Fibroblast of mammary gland (primary cell): ENCODE results near the gene RAD9A.

Source experiments
- DNase-seq: peaks from one replicate; pipeline ENCODE4 v3.0.0-alpha.2; 2010; ENCODE audit warnings: low read depth
- H3K4me3 ChIP-seq: 2 replicates; pipeline ENCODE4 v1.5.1; 2011; ENCODE audit warnings: low read depth, mild to moderate bottlenecking, low read length, moderate library complexity; ENCODE audit not compliant: control insufficient read depth
- TF ChIP-seq, protein P1 (sequence below): conservative IDR thresholded peaks from 2 replicates; pipeline ENCODE4 v1.5.1; 2011; ENCODE audit warnings: low read depth, low read length, inconsistent platforms; ENCODE audit not compliant: control insufficient read depth, insufficient read depth

The RAD9A gene

DNA sequence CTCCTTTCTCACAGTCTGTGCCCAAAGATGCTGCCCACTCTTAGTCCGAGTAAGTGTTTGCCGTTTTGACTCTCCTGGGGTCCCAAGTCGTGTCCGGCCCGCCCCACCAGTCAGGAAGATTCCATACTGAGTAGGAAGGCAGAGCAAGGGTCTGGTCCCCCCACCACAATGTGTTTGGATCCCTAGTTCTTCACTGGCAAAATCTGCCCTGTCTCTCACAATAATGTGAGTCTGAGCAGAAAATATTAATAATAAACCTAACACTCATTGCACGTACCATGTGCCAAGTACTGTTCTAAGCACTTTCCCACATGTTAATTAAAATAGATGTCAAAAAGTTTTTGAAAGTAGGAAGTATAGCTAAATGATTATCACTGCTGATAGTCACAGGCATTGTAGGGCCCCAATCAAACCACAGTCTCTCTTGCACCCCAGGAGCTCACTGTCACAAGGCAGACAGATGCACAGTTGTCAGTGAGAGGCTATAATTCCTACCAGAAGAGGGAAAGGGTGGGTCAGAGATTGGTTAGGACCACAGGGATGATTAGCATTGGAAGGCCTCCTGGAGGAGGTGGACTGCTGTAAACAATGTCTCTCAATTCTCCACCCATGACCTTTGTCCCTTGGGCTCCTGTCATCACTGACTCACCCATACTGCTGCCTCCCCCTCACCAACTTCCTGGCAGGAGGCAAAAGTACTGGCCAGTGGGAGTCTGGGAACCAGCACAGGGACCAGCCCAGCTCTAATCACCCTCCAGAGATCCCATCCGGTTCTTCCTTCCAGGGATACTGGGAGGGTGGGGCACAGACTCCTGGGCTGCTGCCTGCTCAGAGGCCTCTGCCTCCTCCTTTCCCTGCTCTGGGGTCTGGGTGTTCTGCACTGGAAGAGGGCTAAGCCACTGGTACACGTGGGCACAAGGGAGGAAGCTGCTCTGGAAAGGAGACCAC is 37.4 kb upstream of the RAD9A start:
- TF ChIP-seq, protein P1, sequence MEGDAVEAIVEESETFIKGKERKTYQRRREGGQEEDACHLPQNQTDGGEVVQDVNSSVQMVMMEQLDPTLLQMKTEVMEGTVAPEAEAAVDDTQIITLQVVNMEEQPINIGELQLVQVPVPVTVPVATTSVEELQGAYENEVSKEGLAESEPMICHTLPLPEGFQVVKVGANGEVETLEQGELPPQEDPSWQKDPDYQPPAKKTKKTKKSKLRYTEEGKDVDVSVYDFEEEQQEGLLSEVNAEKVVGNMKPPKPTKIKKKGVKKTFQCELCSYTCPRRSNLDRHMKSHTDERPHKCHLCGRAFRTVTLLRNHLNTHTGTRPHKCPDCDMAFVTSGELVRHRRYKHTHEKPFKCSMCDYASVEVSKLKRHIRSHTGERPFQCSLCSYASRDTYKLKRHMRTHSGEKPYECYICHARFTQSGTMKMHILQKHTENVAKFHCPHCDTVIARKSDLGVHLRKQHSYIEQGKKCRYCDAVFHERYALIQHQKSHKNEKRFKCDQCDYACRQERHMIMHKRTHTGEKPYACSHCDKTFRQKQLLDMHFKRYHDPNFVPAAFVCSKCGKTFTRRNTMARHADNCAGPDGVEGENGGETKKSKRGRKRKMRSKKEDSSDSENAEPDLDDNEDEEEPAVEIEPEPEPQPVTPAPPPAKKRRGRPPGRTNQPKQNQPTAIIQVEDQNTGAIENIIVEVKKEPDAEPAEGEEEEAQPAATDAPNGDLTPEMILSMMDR, result peak; percentile 35
- peak; percentile 99 for DNase-seq
- H3K4me3 ChIP-seq, result peak overlapping the region; percentile 75

DNA sequence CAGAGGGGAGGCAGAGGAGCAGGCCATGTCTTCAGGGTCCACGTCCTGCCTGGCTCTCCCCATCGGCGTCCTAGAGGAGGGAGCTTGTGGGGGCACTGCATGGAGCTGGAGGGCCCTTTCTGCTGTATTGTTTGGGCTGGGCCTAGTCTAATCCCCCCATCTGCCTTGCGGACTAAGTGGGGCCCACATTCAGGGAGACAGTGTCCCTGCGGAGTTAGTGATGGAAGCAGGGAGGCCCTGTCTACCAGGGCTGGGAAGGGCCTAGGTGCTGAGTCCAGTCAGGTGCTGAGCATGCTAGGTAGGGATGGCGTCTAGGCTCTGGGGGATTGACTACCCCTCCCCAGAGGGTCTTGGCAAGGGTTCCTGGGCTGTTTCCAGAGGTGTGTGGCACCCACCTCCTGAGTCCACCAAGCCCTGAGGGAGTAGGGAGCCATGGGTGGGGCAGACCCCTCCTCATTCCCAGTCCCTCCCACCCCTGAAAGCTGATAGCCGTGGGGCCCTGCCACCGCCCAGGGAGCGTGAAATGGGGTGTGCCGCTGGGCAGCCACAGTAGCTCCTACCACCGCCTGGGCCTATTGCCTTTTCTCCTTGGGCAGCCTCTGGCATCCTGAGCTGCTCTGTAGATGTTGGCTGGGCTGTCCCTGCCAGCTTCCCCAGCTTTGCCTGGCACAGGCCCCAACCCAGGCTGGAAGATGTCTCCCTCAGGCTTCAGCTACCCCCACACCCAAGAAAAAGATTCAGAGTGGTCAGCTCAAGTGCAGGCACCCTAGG is 36.6 kb upstream of the RAD9A start:
- H3K4me3 ChIP-seq, result no peak overlapping the region
- TF ChIP-seq, protein P1, result no peak
- no peak for DNase-seq

DNA sequence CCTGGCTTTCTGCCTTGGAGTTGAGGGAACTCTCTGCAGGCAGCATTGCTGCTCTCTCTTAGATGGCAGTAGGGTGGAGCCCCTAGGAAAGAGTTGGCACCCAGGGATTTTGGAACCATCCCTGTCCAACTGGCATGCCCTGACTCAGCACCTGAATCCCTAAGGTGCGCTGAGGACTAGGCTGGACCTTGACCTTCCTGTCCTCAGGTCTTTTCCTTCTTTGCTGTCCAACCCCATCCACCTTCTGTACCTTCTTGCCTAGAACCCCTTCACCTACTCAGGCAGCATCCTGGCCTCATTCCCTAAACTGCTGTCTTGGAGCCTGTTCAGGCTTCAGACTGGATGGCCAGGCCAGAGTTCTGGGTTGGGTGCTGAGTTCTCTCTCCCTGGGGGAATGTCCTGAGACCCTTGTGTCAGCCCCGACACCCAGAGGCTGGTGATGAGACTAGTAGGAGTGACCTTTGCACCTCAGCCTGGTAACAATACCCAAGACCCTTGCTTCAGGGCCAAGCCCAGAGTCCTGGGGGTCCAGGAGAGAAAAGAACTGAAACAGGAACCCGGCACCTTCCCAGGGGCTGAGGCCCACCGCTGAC is 35.9 kb upstream of the RAD9A start:
- TF ChIP-seq, protein P1, result no peak
- DNase-seq, result no peak
- no peak overlapping the region for H3K4me3 ChIP-seq

DNA sequence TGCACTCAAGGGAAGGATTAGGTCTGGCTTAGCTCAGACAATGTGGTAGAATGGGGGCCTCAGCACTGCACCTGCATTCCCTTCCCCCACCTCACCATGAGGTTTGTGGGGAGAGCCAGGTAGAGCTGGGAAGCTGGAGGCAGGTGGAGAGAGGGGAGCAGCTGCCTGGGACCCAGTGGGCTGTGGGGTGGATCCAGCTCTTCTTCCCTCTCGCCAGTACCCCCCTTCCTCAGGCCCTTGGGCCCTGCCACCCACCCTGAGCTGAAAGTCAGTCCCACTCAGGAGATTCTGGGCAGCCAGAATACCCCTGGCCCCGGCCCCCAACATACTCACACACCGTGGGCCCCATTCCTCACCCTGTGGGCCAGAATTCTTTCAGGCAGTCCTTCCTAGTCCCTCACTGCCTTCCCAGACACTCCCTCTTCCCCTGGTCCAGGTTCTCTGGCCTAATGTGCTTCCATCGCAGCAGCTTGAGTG is 35.4 kb upstream of the RAD9A start:
- DNase-seq, result no peak
- TF ChIP-seq, protein P1, result no peak
- H3K4me3 ChIP-seq, result no peak overlapping the region

DNA sequence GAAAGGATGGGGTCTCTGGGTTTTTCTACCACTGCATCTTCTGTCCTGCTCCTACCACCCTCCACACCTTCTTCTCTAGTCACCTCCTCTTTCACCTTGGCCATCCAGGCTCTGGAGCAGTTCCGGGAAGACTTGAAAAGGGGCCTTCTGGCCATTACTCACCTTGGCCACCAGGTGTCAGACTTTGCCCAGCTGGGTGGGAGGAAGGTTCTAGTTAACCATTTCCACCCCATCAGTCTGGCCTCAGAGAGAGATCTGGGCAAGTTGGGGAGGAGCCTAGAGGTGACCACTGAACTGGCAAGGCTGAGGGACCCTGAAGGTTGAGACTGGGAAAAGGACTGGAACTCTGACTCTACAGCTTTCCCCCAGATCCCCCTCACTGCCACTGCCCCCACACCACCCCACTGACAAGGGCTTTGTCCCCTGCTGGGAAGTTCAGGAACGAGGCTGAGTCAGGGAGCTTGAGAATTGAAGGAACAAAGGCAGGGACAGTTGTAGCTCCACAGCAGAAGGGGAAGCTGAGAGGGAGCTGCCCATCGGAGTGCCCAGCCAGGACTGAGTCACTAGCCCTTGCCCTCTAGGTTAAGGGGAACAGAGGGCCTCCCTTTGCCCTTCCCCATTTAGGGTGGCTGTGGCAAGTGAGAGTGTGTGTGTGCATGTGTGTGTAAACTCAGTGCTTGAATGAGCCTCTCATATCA is 34.8 kb upstream of the RAD9A start:
- TF ChIP-seq, protein P1, result peak; percentile 98
- DNase-seq, result peak; percentile 79
- no peak overlapping the region for H3K4me3 ChIP-seq
